GM13977 (cell line): ENCODE results near the gene SPRR2D.

Experiments
- DNase-seq: peaks from one replicate; pipeline ENCODE4 v3.0.0; 2012; ENCODE audit warnings: low spot score
- in situ Hi-C: fragments of 300-500 bp; cut with MboI; formaldehyde crosslinking; loops from one replicate; pipeline ENCODE4 v1.12.0; 2022; ENCODE audit warnings: low sequenced_read_pairs, low pct_unique_long_range_greater_than_20kb, mixed read lengths, inconsistent platforms; ENCODE audit not compliant: unreplicated experiment
- TF ChIP-seq, protein P1 (sequence below): IDR thresholded peaks from 2 replicates; pipeline ENCODE4 v1.5.1; 2012; ENCODE audit warnings: mild to moderate bottlenecking, control low read depth; ENCODE audit not compliant: insufficient read depth; ENCODE audit errors: extremely low read depth, missing control alignments

Gene SPRR2D

DNA sequence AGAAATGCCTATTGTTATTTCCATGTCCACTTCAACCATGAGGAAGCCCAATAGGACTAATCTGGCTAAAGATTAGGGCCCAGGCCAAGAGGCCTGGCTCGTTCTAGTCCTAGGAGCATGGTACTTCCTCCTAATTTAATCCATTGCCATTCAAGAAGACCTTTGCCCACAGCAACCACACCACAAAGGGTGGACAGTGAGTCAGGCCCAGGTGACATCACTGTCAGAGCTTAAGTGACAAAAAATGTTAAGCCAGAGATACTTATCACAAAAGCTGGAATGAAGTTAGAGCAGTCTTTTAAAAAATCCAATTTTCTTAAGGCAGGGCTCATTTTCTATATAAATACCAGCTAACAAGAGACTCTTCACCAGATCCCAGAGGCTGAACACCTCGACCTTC, 39.5 kb downstream of the SPRR2D start, which contains the start of gene SPRR3:
SPRR3 (plus strand) TSS at position 368 of the 400 bp plus-strand sequence. CDS start 1,272 bp downstream, outside the sequence.
- TF ChIP-seq, protein P1, sequence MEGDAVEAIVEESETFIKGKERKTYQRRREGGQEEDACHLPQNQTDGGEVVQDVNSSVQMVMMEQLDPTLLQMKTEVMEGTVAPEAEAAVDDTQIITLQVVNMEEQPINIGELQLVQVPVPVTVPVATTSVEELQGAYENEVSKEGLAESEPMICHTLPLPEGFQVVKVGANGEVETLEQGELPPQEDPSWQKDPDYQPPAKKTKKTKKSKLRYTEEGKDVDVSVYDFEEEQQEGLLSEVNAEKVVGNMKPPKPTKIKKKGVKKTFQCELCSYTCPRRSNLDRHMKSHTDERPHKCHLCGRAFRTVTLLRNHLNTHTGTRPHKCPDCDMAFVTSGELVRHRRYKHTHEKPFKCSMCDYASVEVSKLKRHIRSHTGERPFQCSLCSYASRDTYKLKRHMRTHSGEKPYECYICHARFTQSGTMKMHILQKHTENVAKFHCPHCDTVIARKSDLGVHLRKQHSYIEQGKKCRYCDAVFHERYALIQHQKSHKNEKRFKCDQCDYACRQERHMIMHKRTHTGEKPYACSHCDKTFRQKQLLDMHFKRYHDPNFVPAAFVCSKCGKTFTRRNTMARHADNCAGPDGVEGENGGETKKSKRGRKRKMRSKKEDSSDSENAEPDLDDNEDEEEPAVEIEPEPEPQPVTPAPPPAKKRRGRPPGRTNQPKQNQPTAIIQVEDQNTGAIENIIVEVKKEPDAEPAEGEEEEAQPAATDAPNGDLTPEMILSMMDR, result no peak
- in situ Hi-C loops, result no loop called here
- DNase-seq, result no peak

DNA sequence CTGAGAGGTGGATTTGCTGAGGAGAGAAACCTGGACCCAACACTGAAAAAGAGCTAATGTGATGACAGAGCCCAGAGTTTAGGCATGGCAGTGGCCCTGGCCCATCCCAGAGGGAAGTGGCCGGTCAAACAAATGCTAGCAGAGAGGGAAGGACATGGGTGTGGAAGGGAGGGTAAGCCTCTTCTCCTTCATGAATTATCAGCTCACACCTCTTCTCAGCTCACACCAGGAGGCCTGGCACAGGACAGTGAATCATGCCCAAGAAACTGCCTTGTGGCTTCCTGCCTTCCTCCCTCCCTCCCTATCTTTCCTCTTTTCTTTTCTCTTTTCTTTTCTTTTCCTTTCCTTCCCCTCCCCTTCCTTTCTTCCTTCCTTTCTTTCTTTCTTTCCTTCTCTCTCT, 40.6 kb downstream of the SPRR2D start:
- TF ChIP-seq, protein P1, result no peak
- in situ Hi-C loops, result no loop called here
- DNase-seq, result no peak

DNA sequence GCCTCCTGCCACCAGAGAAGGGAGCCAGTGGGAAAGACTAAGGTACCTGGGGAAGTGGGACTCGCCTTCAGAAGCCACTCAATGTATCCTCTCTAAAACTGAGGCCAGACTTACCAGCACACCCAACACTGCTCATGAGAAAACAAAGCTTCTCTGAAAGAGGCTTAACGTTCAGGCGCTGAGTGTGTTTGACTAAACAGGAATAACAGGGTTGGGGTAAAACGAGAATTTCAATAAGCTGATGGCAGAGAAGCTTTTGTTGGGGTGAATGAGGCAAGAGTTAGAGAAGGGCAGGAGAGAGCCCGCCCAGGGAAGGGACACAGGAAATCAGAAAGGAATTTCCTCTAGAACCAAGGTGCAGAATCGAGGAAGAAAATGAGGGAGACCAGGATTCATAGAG, 41.1 kb downstream of the SPRR2D start:
- no peak for DNase-seq
- in situ Hi-C loops, result no loop called here
- TF ChIP-seq, protein P1, result no peak

DNA sequence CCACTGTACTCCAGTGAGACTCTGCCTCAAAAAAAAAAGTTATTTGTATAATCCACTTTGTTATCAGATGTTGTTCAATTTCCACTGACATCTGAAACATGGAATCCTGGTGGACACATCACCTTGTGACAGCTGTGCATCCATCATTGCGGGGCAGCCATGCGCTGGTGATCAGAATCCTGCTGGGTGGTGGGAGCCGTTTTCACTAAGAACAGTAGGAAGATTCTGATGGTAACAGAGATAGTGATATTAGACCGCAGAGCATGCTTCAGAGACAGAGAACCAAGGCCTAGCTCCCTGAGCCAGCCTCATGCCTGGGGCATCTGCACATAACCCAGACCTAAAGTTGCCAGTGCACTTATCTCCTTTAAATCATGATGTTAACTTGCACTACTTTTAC, 42.4 kb downstream of the SPRR2D start:
- TF ChIP-seq, protein P1, result no peak
- in situ Hi-C loops, result no loop called here
- DNase-seq, result no peak

DNA sequence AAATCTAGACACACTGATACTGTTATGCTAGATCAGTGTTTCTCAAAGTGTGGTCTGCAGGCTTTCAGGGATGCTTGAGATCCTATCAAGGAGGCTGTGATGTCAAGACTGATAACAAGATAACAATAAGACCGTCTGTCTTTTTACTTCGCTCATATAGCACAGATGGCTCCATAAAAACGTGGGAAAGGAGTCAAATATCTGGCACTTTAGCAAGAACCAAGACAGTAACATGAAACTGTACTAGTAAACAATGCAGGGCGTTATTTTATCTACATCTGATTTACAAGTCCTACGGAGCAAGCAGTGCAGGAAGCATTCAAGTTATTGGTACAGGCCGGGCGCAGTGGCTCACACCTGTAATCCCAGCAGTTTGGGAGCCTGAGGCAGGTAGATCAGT, 43.0 kb downstream of the SPRR2D start:
- in situ Hi-C loops, result no loop called here
- DNase-seq, result no peak
- TF ChIP-seq, protein P1, result no peak

DNA sequence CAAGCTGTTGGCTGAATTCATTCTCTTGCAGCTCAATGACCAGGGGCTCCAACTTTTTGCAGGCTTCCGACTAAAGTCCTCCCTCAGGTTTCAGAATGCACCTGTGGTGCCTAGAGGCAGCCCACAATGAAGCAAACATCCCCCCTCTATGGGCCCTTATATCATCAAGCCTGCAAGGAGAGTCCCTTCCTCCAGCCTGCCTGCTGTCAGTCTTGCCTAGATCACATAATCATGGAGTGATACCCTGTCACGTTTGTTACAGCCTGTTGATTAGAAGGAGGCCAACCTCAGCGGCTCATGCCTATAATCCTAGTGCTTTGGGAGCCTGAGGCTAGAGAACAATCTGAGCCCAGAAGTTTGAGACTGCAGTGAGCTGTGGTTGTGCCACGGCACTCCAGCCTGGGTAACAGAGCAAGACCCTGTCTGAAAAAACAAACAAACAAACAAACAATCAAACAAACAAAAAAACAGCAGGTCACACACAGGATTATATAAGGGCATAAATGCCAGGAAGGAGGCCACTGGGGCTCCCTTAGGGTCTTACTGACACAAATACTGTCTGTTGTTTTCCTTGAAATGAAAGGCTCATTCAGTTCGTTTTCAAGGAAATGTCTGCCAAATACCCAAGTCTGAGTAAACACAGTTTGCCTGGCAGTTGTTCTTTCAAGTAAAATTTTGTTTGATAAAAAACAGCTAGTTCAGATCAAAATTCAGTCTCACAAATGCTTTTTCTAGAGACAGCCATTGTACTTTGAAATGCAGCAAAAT, 44.1 kb downstream of the SPRR2D start:
- in situ Hi-C loops, result no loop called here
- DNase-seq, result no peak
- TF ChIP-seq, protein P1, result no peak
